ENCODE measurements around the gene AFAP1L2. TPM values are rescaled to one million over a fixed set of nuclear protein-coding genes. Genes with fewer than 3 reads are reported as not detected.

Gene AFAP1L2
- total RNA-seq, 3 donors from 2014 or later = 6.7 to 23.4 (median 11.6) TPM

GRCh38 chr10:114255227-114255626 lies 149.1 kb downstream of the AFAP1L2 start:
- H3K4me3 ChIP-seq = no peak overlapping the region
- TF ChIP-seq, protein P1, sequence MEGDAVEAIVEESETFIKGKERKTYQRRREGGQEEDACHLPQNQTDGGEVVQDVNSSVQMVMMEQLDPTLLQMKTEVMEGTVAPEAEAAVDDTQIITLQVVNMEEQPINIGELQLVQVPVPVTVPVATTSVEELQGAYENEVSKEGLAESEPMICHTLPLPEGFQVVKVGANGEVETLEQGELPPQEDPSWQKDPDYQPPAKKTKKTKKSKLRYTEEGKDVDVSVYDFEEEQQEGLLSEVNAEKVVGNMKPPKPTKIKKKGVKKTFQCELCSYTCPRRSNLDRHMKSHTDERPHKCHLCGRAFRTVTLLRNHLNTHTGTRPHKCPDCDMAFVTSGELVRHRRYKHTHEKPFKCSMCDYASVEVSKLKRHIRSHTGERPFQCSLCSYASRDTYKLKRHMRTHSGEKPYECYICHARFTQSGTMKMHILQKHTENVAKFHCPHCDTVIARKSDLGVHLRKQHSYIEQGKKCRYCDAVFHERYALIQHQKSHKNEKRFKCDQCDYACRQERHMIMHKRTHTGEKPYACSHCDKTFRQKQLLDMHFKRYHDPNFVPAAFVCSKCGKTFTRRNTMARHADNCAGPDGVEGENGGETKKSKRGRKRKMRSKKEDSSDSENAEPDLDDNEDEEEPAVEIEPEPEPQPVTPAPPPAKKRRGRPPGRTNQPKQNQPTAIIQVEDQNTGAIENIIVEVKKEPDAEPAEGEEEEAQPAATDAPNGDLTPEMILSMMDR (IDR thresholded peaks at IDR 0.05) = no peak
- no peaks in the 10 kb centered on the region for H3K9me3 ChIP-seq
- DNase-seq (no peak), ATAC-seq (no peak)
- peaks cover 14% of the 10 kb centered on the region for H3K4me1 ChIP-seq (ENCODE audit: low read depth)
- H3K36me3 ChIP-seq (ENCODE audit: low read depth) = no peaks in the 10 kb centered on the region
- intact Hi-C loops (cut with DNase I, micrococcal nuclease) = no loop called here

GRCh38 chr10:114252883-114253282 lies 151.4 kb downstream of the AFAP1L2 start:
- Histone ChIP-seq H3K36me3 (ENCODE audit: low read depth) (no peaks in the 10 kb centered on the region), H3K4me1 (ENCODE audit: low read depth) (peaks cover 5% of the 10 kb centered on the region), H3K4me3 (no peak overlapping the region), H3K9me3 (no peaks in the 10 kb centered on the region)
- ATAC-seq (no peak), DNase-seq (no peak)
- intact Hi-C loops (cut with DNase I, micrococcal nuclease) = no loop called here
- TF ChIP-seq, protein P1 (IDR thresholded peaks at IDR 0.05) = no peak

DNA sequence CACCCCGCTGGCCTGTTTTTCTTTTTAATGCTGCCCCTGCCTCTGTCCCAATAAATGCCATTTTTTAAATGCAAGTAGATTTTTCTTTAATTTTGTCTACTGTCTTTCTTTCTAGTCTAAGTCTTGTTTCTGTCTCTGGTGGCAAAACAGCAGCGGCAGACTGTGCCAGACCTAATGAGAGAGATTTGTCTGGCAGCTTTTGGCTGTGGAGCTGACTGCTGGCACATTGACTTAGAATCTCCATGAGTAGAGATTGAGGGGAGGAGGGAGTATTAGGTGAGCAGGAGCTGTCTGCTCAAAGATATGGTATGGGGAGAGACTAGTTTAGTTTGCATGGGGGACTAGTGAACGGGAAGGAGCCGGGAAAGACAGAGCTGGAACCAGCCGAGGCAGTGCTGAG lies 152.2 kb downstream of the AFAP1L2 start:
- intact Hi-C loops (cut with DNase I, micrococcal nuclease) = no loop called here

DNA sequence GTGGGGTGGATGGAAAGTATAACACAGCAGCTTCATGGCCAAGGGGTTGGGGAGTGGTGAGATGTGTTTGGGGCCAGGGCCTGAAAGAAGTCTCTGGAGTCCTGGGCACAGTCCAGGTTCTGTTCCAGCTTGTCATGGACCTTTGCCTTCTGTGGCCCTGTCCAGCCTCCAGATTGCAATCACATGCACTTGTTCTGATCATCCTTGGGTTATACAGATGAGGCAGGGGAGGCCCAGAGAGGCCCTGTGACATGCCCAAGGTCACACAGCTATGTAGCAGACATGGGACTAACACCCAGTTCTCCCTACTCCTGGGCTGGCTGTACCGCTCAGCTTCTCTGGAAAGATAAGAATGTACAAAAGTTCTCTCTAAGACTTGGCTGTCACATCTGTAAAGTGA lies 153.6 kb downstream of the AFAP1L2 start:
- H3K4me1 ChIP-seq (ENCODE audit: low read depth) = peaks cover 3% of the 10 kb centered on the region
- intact Hi-C loops (cut with DNase I, micrococcal nuclease) = no loop called here
- no peaks in the 10 kb centered on the region for H3K9me3 ChIP-seq
- H3K36me3 ChIP-seq (ENCODE audit: low read depth) = no peaks in the 10 kb centered on the region
- DNase-seq (no peak), ATAC-seq (no peak)
- no peak overlapping the region for H3K4me3 ChIP-seq
- TF ChIP-seq, protein P1 (IDR thresholded peaks at IDR 0.05) = no peak

More for the DNA sequence above, 152.2 kb downstream of the AFAP1L2 start:
- Histone ChIP-seq H3K9me3 (no peaks in the 10 kb centered on the region), H3K36me3 (ENCODE audit: low read depth) (no peaks in the 10 kb centered on the region), H3K4me3 (no peak overlapping the region), H3K4me1 (ENCODE audit: low read depth) (no peaks in the 10 kb centered on the region)
- TF ChIP-seq, protein P1 (IDR thresholded peaks at IDR 0.05) = no peak
- ATAC-seq (no peak), DNase-seq (no peak)

GRCh38 chr10:114250236-114250635 lies 154.1 kb downstream of the AFAP1L2 start:
- no peak for ATAC-seq
- no peaks in the 10 kb centered on the region for H3K9me3 ChIP-seq
- no peak overlapping the region for H3K4me3 ChIP-seq
- H3K36me3 ChIP-seq (ENCODE audit: low read depth) = no peaks in the 10 kb centered on the region
- intact Hi-C loops (cut with DNase I, micrococcal nuclease) = no loop called here
- TF ChIP-seq, protein P1 (IDR thresholded peaks at IDR 0.05) = no peak
- DNase-seq = no peak
- H3K4me1 ChIP-seq (ENCODE audit: low read depth) = peaks cover 4% of the 10 kb centered on the region

- DNase-seq (no peak), ATAC-seq (peak; percentile 84)
- intact Hi-C loops (cut with DNase I, micrococcal nuclease) = no loop called here
- no peaks in the 10 kb centered on the region for H3K36me3 ChIP-seq (ENCODE audit: low read depth)
- TF ChIP-seq, protein P1 (IDR thresholded peaks at IDR 0.05) = no peak
- no peak overlapping the region for H3K4me3 ChIP-seq
- H3K4me1 ChIP-seq (ENCODE audit: low read depth) = peaks cover 12% of the 10 kb centered on the region
- H3K9me3 ChIP-seq = no peaks in the 10 kb centered on the region
Measured at GRCh38 chr10:114246679-114247305, 157.5 kb downstream of the AFAP1L2 start.
